ENCODE data around the gene NCDN.
"Not testable (repeated sequence)": the region's sequence is repeated elsewhere in the genome, so short reads cannot be mapped to it uniquely, and the experiment has no call there.

DNA sequence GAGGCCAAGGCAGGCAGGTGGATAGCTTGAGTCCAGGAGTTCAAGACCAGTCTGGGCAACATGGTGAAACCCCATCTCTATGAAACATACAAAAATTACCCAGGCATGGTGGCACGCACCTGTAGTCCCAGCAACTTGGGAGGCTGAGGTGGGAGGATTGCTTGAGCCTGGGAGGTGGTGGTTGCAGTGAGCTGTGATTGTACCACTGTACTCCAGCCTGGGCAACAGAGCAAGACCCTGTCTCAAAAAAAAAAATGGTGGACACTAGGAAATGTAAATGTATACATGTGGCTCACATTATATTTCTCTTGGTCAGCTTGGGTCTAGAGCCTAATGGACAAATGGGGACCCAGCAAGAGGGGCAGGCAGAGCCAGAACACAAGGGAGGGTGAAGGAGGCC, 28.2 kb downstream of the NCDN start:
- TF ChIP-seq, protein P1, sequence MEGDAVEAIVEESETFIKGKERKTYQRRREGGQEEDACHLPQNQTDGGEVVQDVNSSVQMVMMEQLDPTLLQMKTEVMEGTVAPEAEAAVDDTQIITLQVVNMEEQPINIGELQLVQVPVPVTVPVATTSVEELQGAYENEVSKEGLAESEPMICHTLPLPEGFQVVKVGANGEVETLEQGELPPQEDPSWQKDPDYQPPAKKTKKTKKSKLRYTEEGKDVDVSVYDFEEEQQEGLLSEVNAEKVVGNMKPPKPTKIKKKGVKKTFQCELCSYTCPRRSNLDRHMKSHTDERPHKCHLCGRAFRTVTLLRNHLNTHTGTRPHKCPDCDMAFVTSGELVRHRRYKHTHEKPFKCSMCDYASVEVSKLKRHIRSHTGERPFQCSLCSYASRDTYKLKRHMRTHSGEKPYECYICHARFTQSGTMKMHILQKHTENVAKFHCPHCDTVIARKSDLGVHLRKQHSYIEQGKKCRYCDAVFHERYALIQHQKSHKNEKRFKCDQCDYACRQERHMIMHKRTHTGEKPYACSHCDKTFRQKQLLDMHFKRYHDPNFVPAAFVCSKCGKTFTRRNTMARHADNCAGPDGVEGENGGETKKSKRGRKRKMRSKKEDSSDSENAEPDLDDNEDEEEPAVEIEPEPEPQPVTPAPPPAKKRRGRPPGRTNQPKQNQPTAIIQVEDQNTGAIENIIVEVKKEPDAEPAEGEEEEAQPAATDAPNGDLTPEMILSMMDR (IDR thresholded peaks at IDR 0.05) = not testable (repeated sequence)
- not testable (repeated sequence) for TF ChIP-seq POLR2AphosphoS5 (IDR thresholded peaks at IDR 0.05)

Data from sigmoid colon (tissue), 4 donors.